NCI-H2029 (cell line): Measurements from ENCODE around the gene LAMC2.
"Not testable (repeated sequence)": the region's sequence is repeated elsewhere in the genome, so short reads cannot be mapped to it uniquely, and the experiment has no call there.

Experiments used
- DNase-seq: peaks from one replicate; lab custom pipeline; 2025; lab: John Stamatoyannopoulos, UW

LAMC2 gene

GRCh38 chr1:183185941-183186490 is at the start of gene LAMC2:
TSS of gene LAMC2 (plus strand) at chr1:183186264. CDS start at chr1:183186353, 89 bp downstream.
- peak; percentile 44 for DNase-seq

GRCh38 chr1:183137782-183138181 is 48.3 kb upstream of the LAMC2 start:
- no peak for DNase-seq

- DNase-seq = no peak
Measured at GRCh38 chr1:183138301-183138700, 47.8 kb upstream of the LAMC2 start.

GRCh38 chr1:183139281-183139942 is 46.7 kb upstream of the LAMC2 start:
- no peak for DNase-seq

GRCh38 chr1:183140633-183141032 is 45.4 kb upstream of the LAMC2 start:
- no peak for DNase-seq

GRCh38 chr1:183142171-183142570 is 43.9 kb upstream of the LAMC2 start:
- no peak for DNase-seq

GRCh38 chr1:183143576-183144315 is 42.3 kb upstream of the LAMC2 start:
- DNase-seq = no peak

GRCh38 chr1:183144752-183145151 is 41.3 kb upstream of the LAMC2 start:
- DNase-seq = no peak

- DNase-seq = no peak
Measured at GRCh38 chr1:183147735-183148134, 38.3 kb upstream of the LAMC2 start.

GRCh38 chr1:183148599-183148998 is 37.5 kb upstream of the LAMC2 start:
- DNase-seq = no peak

GRCh38 chr1:183149273-183149672 is 36.8 kb upstream of the LAMC2 start:
- no peak for DNase-seq

- DNase-seq = not testable (repeated sequence)
Measured at GRCh38 chr1:183150032-183150431, 36.0 kb upstream of the LAMC2 start.

- no peak for DNase-seq
Measured at GRCh38 chr1:183150445-183150844, 35.6 kb upstream of the LAMC2 start.

GRCh38 chr1:183152180-183152579 is 33.9 kb upstream of the LAMC2 start:
- no peak for DNase-seq

- DNase-seq = no peak
Measured at GRCh38 chr1:183155939-183156338, 30.1 kb upstream of the LAMC2 start.

GRCh38 chr1:183159960-183160359 is 26.1 kb upstream of the LAMC2 start:
- DNase-seq = peak; percentile 64

- no peak for DNase-seq
Measured at GRCh38 chr1:183161391-183161790, 24.7 kb upstream of the LAMC2 start.

- DNase-seq = no peak
Measured at GRCh38 chr1:183163316-183163715, 22.7 kb upstream of the LAMC2 start.

- no peak for DNase-seq
Measured at GRCh38 chr1:183164340-183164739, 21.7 kb upstream of the LAMC2 start.

- no peak for DNase-seq
Measured at GRCh38 chr1:183164963-183165362, 21.1 kb upstream of the LAMC2 start.

GRCh38 chr1:183165456-183165855 is 20.6 kb upstream of the LAMC2 start:
- DNase-seq = no peak

- DNase-seq = no peak
Measured at GRCh38 chr1:183166454-183166853, 19.6 kb upstream of the LAMC2 start.

- no peak for DNase-seq
Measured at GRCh38 chr1:183167676-183168075, 18.4 kb upstream of the LAMC2 start.
